ENCODE measurements around the gene ELMO1. TPM values are rescaled to one million over a fixed set of nuclear protein-coding genes. Genes with fewer than 3 reads are reported as not detected.

ELMO1 gene
- total and polyA plus RNA-seq, 10 of the 15 experiments (the other 5 are each of a cell fraction or from before 2014, with no cell fraction given), result 22.6 to 85.9 (median 56.6) TPM

DNA sequence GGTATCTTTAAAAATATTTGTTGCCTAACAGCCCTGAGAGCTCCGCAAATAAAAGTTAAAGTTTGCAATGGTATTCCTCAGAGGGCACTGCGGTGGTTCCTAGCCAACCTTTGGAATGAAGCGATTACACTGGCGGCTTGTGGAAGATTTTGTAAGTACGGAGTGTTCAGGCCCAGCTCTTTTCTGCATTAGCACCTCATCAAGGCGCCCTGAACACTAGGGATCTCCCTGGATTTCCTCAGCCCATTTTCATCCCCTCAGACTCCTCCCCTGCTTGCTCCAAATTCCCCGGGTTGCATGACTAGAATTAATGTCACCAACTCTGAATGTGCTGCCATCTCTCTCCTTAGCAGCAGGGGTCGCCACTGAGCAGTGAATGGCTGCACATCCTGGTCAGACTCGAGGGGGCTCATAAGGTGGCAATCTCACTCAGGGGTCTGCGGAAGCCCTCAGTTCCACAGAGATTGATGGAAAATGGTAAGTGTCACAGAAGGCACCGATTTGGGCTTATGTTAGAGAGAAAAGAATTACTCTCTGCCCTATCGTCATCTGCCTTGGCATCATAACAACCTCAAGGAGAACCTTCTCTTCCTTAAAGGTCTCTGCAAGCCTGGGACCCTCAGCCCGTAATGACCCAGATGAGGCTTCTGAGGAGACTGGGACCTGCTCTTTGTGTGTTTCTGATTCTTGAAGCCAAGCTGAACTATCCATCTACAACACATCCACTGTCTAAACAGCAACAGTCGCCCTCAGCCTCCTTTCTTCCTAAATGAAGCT, 461.5 kb downstream of the ELMO1 start:
- no TSS peak for BruUV-seq (replicated peaks)
- ChIA-PET SMC1A (ENCODE audit: uncharacterized antibody, unreplicated experiment) (interaction anchor here (0.6 to 7.9 kb wide), 22 partner anchors 9 to 305 kb away, joined by 3 to 104 read pairs (median 4); no protein-coding TSS in a partner anchor), POLR2A (no interaction called here), RAD21 (ENCODE audit: unreplicated experiment) (interaction anchor here (0.7 to 9.5 kb wide), 8 partner anchors 11 to 360 kb away, joined by 3 to 119 read pairs (median 4); no protein-coding TSS in a partner anchor), CTCF (interaction anchor here (0.6 to 9.5 kb wide), 38 partner anchors 8 to 681 kb away, joined by 3 to 186 read pairs (median 4); no protein-coding TSS in a partner anchor)
- Histone ChIP-seq H3K27ac (ENCODE audit: control insufficient read depth, insufficient read depth) (no peak overlapping the region), H3K79me2 (ENCODE audit: control insufficient read depth, insufficient read depth, low read length) (no peaks in the 10 kb centered on the region), H3K36me3 (ENCODE audit: control insufficient read depth in 2 of 2, insufficient read depth in 2 of 2, low read length in 1 of 2) (no peaks in the 10 kb centered on the region), H4K20me1 (ENCODE audit: control insufficient read depth, insufficient read depth) (no peaks in the 10 kb centered on the region), H2AFZ (ENCODE audit: control insufficient read depth, low read depth, low read length) (no peak overlapping the region), H3K9ac (ENCODE audit: control insufficient read depth, insufficient read depth, low read length) (no peak overlapping the region), H3K27me3 (replicated peaks in 1 of 2; ENCODE audit: control insufficient read depth in 2 of 2, insufficient read depth in 2 of 2, low read length in 1 of 2) (no peaks in the 10 kb centered on the region), H3K4me1 (ENCODE audit: control insufficient read depth, insufficient read depth, low read length) (no peaks in the 10 kb centered on the region), H3K4me2 (ENCODE audit: control insufficient read depth, insufficient read depth) (no peak overlapping the region), H3K4me3 (no peak overlapping the region), H3K9me3 (replicated peaks; ENCODE audit: control insufficient read depth, insufficient read depth, low read length) (no peaks in the 10 kb centered on the region)
- FAIRE-seq (no peak), ATAC-seq (peak; percentile 93), DNase-seq (ENCODE audit: low read depth, low spot score) (no peak)
- WGBS (ENCODE audit: insufficient coverage, insufficient replicate concordance, low lambda C conversion rate, missing lambda C conversion rate), result 56% methylated on average over 14 of the region's 14 CpGs
- intact Hi-C loops (cut with micrococcal nuclease; ENCODE audit: unreplicated experiment) (loop anchor here (2.0 to 5.0 kb wide), 2 partner anchors 196 to 210 kb away; no protein-coding TSS in a partner anchor), in situ Hi-C loops (cut with MboI) (loop anchor here (5.0 kb wide), 1 partner anchor 195 kb away; no protein-coding TSS in a partner anchor)
- no peak for TF ChIP-seq SREBF1 (IDR thresholded peaks at IDR 0.05; ENCODE audit: low read length)
- no peak; the same call in 2 of the 3 replicates for TF ChIP-seq POU2F2 (IDR thresholded peaks at IDR 0.05; ENCODE audit: borderline replicate concordance, low read depth, low read length)
- TF ChIP-seq RAD21 (IDR thresholded peaks at IDR 0.05; ENCODE audit: insufficient read depth, low read depth, low read length), result peak; percentile 87
- TF ChIP-seq EP300 (IDR thresholded peaks at IDR 0.05; ENCODE audit: borderline replicate concordance in 1 of 2, control insufficient read depth in 1 of 2, low read depth in 2 of 2, low read length in 2 of 2), result no peak
- TF ChIP-seq SMAD1 (IDR thresholded peaks at IDR 0.05; ENCODE audit: low read depth, partially characterized antibody), result no peak
- TF ChIP-seq PAX8 (IDR thresholded peaks at IDR 0.05), result no peak
- no peak for TF ChIP-seq CHD1 (IDR thresholded peaks at IDR 0.05; ENCODE audit: low read depth, low read length)
- no peak for TF ChIP-seq STAT3 (IDR thresholded peaks at IDR 0.05; ENCODE audit: low read depth, low read length)
- no peak for TF ChIP-seq RFX5 (IDR thresholded peaks at IDR 0.05; ENCODE audit: low read depth, low read length)
- no peak for TF ChIP-seq SUPT20H (IDR thresholded peaks at IDR 0.05; ENCODE audit: borderline replicate concordance, control insufficient read depth, low read depth, low read length)
- TF ChIP-seq, protein P1, sequence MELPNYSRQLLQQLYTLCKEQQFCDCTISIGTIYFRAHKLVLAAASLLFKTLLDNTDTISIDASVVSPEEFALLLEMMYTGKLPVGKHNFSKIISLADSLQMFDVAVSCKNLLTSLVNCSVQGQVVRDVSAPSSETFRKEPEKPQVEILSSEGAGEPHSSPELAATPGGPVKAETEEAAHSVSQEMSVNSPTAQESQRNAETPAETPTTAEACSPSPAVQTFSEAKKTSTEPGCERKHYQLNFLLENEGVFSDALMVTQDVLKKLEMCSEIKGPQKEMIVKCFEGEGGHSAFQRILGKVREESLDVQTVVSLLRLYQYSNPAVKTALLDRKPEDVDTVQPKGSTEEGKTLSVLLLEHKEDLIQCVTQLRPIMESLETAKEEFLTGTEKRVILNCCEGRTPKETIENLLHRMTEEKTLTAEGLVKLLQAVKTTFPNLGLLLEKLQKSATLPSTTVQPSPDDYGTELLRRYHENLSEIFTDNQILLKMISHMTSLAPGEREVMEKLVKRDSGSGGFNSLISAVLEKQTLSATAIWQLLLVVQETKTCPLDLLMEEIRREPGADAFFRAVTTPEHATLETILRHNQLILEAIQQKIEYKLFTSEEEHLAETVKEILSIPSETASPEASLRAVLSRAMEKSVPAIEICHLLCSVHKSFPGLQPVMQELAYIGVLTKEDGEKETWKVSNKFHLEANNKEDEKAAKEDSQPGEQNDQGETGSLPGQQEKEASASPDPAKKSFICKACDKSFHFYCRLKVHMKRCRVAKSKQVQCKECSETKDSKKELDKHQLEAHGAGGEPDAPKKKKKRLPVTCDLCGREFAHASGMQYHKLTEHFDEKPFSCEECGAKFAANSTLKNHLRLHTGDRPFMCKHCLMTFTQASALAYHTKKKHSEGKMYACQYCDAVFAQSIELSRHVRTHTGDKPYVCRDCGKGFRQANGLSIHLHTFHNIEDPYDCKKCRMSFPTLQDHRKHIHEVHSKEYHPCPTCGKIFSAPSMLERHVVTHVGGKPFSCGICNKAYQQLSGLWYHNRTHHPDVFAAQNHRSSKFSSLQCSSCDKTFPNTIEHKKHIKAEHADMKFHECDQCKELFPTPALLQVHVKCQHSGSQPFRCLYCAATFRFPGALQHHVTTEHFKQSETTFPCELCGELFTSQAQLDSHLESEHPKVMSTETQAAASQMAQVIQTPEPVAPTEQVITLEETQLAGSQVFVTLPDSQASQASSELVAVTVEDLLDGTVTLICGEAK (IDR thresholded peaks at IDR 0.05; ENCODE audit: borderline replicate concordance), result no peak
- no peak for TF ChIP-seq RBBP5 (conservative IDR thresholded peaks at IDR 0.05)
- no peak for TF ChIP-seq SMAD5 (IDR thresholded peaks at IDR 0.05; ENCODE audit: low read depth)
- TF ChIP-seq, protein P2, sequence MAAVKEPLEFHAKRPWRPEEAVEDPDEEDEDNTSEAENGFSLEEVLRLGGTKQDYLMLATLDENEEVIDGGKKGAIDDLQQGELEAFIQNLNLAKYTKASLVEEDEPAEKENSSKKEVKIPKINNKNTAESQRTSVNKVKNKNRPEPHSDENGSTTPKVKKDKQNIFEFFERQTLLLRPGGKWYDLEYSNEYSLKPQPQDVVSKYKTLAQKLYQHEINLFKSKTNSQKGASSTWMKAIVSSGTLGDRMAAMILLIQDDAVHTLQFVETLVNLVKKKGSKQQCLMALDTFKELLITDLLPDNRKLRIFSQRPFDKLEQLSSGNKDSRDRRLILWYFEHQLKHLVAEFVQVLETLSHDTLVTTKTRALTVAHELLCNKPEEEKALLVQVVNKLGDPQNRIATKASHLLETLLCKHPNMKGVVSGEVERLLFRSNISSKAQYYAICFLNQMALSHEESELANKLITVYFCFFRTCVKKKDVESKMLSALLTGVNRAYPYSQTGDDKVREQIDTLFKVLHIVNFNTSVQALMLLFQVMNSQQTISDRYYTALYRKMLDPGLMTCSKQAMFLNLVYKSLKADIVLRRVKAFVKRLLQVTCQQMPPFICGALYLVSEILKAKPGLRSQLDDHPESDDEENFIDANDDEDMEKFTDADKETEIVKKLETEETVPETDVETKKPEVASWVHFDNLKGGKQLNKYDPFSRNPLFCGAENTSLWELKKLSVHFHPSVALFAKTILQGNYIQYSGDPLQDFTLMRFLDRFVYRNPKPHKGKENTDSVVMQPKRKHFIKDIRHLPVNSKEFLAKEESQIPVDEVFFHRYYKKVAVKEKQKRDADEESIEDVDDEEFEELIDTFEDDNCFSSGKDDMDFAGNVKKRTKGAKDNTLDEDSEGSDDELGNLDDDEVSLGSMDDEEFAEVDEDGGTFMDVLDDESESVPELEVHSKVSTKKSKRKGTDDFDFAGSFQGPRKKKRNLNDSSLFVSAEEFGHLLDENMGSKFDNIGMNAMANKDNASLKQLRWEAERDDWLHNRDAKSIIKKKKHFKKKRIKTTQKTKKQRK (IDR thresholded peaks at IDR 0.05; ENCODE audit: low read depth, low read length), result no peak

Measured in GM12878 (cell line).